Measurements from ENCODE around the gene HIC2. TPM values are rescaled to one million over a fixed set of nuclear protein-coding genes. Genes with fewer than 3 reads are reported as not detected.

Gene HIC2
- total RNA-seq, 1 experiment from 2014 or later, result 36.2 TPM

DNA sequence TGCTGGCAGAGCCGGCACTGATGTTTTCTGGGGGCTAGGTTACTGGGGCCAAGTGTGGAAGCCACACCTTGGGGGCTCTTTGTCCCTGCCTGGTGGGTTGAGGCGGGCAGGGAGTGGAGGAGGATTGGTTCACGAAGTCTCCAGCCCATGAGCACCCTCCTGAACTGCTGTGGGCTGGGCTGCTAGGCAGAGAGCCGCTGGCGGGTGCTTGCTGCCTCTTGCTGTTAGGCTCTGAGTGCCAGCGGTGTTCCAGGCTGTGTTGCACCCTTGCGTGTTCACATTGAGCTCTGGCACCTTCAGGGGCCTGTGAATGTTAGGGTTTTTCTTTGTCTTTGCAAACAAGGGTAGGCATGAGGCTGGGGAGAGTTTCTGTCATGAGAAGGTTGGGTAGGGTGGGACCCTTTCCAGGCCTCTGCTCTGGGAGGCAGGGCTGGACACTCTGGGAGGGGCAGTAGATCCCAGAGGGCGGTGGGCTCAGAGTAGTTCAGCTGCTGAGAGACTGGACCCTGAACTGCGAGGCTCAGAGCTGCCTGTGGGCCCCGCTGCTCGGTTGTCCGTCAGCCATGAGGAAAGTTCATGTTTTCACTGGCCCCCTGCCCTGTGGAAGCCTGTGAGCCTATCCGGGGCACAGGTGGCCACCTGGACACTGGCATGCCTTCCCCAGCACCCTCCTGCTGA lies 26.0 kb downstream of the HIC2 start:
- no peaks in the 10 kb centered on the region for H3K27me3 ChIP-seq (ENCODE audit: control insufficient read depth, insufficient read depth, low read length)
- no peak overlapping the region for H3K4me3 ChIP-seq (ENCODE audit: insufficient read depth, low read depth, low read length)
- no peak for DNase-seq
- peaks cover 5% of the 10 kb centered on the region for H3K36me3 ChIP-seq (replicated peaks; ENCODE audit: control insufficient read depth, insufficient read depth, low read length)

DNA sequence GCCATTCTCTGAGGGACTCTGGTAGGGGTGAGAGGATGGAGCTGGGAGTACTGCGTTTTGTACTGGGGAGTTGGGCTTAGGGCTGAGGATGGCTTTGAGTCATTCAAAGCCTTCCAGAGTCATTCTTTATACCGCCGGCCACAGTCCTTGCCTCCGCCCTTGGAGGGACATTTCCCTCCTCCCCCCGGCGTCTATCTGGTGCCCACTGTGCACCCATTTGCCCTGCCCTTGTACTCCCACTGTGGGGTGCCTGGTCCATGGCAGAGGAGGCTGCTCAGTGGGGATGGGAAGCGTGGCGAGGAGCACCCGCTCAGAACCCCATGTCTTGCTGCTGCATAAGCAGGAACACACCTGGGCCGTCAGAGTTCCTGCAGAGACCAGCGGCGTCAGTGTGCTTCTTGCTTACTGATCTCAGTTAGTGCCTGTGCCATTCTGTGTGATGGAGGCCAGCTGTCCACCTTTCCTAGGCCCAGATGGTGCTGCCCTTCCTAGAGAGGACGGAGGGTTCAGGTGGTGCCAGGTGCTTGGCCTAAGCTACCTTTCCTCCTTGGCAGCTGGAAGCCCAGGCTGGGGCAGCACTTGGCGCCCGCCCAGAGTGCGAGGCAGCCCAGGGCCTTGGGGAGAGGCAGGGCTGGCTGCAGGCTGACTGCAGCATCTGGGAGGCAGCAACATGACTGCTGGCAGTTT lies 26.7 kb downstream of the HIC2 start:
- no peak overlapping the region for H3K4me3 ChIP-seq (ENCODE audit: insufficient read depth, low read depth, low read length)
- peaks cover 5% of the 10 kb centered on the region for H3K36me3 ChIP-seq (replicated peaks; ENCODE audit: control insufficient read depth, insufficient read depth, low read length)
- peak; percentile 64 for DNase-seq
- no peaks in the 10 kb centered on the region for H3K27me3 ChIP-seq (ENCODE audit: control insufficient read depth, insufficient read depth, low read length)

DNA sequence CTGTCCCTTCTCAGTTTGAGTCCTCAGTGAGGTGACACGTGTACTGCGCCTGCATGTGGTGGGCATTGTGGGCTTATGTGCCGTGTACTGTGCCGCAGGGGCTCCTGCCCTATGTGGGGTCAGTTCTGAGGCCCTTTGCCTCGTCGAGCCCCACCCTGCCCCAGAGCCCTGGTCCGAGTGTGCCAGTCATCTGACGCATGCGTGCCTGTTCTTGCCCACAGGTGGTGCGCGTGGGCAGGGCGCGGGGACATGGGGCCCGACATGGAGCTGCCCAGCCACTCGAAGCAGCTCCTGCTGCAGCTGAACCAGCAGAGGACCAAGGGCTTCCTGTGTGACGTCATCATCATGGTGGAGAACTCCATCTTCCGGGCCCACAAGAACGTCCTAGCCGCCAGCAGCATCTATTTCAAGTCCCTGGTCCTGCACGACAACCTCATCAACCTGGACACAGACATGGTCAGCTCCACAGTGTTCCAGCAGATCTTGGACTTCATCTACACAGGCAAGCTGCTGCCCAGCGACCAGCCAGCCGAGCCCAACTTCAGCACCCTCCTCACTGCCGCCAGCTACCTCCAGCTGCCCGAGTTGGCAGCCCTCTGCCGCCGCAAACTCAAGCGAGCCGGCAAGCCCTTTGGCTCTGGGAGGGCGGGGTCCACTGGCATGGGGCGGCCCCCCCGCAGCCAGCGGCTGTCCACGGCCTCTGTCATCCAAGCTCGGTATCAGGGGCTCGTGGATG lies 27.7 kb downstream of the HIC2 start:
- peaks cover 5% of the 10 kb centered on the region for H3K36me3 ChIP-seq (replicated peaks; ENCODE audit: control insufficient read depth, insufficient read depth, low read length)
- no peaks in the 10 kb centered on the region for H3K27me3 ChIP-seq (ENCODE audit: control insufficient read depth, insufficient read depth, low read length)
- no peak overlapping the region for H3K4me3 ChIP-seq (ENCODE audit: insufficient read depth, low read depth, low read length)
- no peak for DNase-seq

DNA sequence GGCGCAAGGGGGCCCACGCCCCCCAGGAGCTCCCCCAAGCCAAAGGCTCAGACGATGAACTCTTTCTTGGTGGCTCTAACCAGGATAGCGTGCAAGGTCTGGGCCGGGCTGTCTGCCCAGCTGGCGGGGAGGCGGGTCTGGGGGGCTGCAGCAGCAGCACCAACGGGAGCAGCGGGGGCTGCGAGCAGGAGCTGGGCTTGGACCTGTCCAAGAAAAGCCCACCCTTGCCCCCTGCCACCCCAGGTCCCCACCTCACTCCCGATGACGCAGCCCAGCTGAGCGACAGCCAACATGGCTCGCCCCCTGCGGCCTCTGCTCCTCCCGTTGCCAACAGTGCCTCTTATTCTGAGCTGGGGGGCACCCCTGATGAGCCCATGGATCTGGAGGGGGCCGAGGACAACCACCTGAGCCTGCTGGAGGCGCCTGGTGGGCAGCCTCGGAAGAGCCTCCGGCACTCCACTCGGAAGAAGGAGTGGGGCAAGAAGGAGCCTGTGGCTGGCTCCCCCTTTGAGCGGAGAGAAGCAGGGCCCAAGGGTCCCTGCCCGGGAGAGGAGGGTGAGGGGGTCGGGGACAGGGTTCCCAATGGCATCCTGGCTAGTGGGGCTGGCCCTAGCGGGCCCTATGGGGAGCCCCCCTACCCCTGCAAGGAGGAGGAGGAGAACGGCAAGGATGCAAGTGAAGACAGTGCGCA lies 28.4 kb downstream of the HIC2 start:
- no peaks in the 10 kb centered on the region for H3K27me3 ChIP-seq (ENCODE audit: control insufficient read depth, insufficient read depth, low read length)
- H3K36me3 ChIP-seq (replicated peaks; ENCODE audit: control insufficient read depth, insufficient read depth, low read length), result peaks cover 5% of the 10 kb centered on the region
- no peak overlapping the region for H3K4me3 ChIP-seq (ENCODE audit: insufficient read depth, low read depth, low read length)
- no peak for DNase-seq

DNA sequence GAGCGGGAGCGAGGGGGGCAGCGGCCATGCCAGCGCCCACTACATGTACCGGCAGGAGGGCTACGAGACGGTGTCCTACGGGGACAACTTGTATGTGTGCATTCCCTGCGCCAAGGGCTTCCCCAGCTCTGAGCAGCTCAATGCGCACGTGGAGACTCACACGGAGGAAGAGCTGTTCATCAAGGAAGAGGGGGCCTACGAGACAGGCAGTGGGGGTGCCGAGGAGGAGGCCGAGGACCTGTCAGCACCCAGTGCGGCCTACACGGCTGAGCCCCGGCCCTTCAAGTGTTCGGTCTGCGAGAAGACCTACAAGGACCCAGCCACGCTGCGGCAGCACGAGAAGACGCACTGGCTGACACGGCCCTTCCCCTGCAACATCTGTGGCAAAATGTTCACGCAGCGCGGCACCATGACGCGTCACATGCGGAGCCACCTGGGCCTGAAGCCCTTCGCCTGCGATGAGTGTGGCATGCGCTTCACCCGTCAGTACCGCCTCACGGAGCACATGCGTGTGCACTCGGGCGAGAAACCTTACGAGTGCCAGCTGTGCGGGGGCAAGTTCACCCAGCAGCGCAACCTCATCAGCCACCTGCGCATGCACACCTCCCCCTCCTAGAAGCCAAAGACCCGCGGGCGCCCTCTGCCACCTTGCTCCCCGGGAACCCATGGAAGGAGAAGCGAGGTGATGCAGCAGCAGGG lies 29.1 kb downstream of the HIC2 start:
- Histone ChIP-seq H3K27me3 (ENCODE audit: control insufficient read depth, insufficient read depth, low read length) (no peaks in the 10 kb centered on the region), H3K4me3 (ENCODE audit: insufficient read depth, low read depth, low read length) (no peak overlapping the region), H3K36me3 (replicated peaks; ENCODE audit: control insufficient read depth, insufficient read depth, low read length) (peaks cover 5% of the 10 kb centered on the region)
- DNase-seq, result no peak

DNA sequence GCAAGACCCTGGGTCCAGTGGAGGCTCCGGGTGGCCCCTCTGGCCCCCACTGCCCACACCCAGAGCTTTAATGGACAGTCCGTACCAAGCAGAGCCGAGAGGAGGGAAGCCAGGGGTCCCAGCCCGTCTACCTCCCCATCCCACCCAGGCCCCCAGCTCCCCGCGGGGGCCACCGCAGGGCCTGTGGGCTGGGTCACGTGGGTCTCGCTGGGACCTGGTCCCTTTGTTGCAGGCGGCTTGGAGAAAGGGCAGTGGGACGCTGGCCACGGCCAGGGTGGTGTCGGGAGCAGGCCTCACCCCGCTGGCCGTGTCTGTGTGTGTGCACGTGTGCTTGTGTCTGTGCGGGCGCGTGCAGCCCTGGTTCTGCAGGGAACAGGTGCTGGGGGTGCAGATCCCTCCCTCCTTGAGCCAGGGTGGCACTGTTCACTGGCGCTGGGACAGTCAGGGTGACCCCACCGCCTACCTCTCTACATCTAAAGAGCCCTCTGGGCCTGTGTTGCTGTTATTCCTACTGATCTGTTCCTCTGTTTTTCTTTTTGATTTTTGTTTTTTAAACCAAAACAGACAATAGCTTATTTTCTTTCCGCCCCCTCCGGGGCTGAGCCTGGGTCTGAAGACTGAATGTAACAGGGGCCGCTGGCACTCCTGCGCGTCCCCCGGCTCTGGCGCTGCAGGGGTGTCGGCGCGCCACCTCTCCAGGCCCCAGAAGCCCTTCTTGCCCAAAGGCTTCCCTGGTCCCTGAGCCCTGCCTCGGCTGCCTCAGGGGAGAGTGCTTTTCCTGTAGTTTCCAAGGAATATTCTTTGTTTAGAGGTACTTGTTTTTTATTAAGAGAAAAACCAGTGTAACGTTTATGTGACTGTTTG lies 29.9 kb downstream of the HIC2 start:
- no peaks in the 10 kb centered on the region for H3K27me3 ChIP-seq (ENCODE audit: control insufficient read depth, insufficient read depth, low read length)
- no peak overlapping the region for H3K4me3 ChIP-seq (ENCODE audit: insufficient read depth, low read depth, low read length)
- H3K36me3 ChIP-seq (replicated peaks; ENCODE audit: control insufficient read depth, insufficient read depth, low read length), result peaks cover 5% of the 10 kb centered on the region
- no peak for DNase-seq

DNA sequence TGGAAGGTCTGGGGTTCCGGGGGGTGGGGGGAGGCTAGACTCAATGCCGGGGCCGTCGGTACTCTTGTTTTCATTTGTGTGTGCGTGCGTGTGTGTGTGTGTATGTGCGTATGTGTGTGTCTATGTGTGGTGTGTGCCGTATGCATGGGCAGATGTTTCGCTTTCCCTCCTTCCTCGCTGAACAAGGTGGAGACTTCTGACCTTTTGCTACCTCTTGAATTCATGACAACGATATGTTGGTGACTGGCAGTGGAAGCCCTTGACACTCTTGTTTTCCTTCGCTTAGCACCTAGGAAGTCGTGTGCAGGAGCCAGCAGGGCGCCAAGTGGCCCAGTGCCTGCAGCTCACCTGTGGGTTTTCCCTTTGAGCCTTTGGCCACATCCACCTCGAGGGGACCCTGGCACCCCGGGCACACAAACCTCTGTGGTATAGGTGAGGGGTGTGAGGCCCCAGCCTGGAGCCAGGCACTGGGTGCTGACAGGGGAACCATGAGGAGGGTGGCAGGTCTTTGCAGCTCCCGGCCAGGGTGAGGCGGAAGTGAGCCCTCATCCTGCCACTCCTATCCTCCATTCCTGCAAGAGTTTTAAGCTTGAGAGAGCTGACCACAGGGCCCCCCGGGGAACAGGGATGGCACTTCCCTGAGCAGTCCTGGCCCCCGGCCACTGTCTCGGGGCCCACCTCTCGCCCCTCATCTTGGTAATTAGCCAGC lies 30.7 kb downstream of the HIC2 start:
- H3K36me3 ChIP-seq (replicated peaks; ENCODE audit: control insufficient read depth, insufficient read depth, low read length), result peaks cover 5% of the 10 kb centered on the region
- DNase-seq, result peak; percentile 83
- H3K27me3 ChIP-seq (ENCODE audit: control insufficient read depth, insufficient read depth, low read length), result no peaks in the 10 kb centered on the region
- no peak overlapping the region for H3K4me3 ChIP-seq (ENCODE audit: insufficient read depth, low read depth, low read length)

DNA sequence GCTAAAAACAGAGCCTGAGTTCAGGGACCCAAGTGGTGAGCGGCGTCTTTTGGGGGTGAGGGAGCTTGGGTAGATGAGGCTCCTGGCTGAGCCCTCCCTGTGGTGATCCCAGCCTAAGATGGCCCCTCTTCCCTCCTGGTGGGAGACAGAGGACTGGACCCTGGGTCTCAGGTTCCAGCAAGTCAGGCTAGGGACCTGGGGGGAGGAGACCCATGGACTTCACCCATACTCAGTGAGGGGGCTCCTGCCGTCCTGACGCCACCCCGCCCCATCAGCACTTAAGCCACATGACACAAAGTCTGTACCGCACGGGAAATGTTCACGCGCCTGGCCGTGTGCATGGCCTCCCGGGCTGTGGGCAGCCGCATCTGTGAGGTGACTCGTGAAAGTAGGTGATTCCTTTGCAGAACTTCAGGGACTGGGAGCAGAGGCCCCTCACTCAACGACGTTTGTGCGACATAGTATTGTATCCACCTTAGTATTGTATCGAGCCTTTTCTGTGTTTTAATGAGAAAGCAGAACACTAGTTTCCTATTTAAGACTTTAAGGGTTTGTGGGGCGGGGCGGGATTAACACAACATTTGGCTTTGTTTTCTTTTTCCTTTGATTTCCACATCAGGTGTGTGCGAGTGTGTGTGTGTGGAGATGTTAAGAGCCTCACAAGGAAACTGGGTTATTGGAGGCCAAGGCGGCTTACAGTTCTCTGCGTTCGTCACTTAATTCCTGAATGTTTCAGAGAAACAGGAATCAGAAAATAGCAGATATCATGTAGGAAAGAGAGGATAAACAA lies 31.7 kb downstream of the HIC2 start:
- H3K36me3 ChIP-seq (replicated peaks; ENCODE audit: control insufficient read depth, insufficient read depth, low read length), result peaks cover 5% of the 10 kb centered on the region
- no peak overlapping the region for H3K4me3 ChIP-seq (ENCODE audit: insufficient read depth, low read depth, low read length)
- H3K27me3 ChIP-seq (ENCODE audit: control insufficient read depth, insufficient read depth, low read length), result no peaks in the 10 kb centered on the region
- no peak for DNase-seq

DNA sequence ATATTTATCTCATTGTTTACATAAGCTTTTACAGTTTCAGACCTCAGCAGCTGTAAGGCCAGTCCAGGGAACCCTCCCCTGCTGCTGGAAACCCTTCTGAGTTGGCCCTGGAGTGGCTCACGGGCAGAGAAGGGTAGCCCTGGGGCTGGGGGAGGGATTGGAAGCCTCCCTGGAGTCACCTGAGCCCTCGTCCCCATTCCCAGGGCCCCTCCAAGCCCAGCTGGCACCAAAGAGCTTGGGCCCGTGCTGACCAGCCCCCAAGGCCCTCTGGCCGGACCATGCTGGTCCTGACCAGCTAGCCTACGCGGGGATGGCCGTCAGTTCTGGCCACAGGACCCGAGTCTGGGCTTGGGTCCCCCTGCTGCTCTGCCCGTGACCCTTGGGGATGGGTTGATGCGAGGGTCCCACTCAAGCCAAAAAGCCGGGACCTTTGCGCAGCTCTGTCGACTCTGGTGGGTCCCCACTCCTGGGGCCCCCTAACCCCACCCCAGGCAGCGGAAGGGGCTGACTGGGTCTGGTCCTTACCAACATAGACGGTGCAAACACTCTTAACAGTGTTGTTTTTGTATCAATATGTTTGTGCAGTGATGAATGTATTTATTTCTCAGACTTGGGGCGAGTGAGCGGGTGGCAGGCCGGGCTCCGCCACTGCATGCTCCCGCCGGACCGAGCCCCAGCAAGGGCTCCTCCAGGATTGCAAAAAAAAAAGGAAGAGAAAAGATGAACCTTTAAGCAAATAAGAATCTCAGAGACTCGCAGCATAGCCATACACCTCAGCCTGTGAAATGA lies 32.6 kb downstream of the HIC2 start:
- no peaks in the 10 kb centered on the region for H3K27me3 ChIP-seq (ENCODE audit: control insufficient read depth, insufficient read depth, low read length)
- peaks cover 5% of the 10 kb centered on the region for H3K36me3 ChIP-seq (replicated peaks; ENCODE audit: control insufficient read depth, insufficient read depth, low read length)
- DNase-seq, result no peak
- H3K4me3 ChIP-seq (ENCODE audit: insufficient read depth, low read depth, low read length), result no peak overlapping the region

DNA sequence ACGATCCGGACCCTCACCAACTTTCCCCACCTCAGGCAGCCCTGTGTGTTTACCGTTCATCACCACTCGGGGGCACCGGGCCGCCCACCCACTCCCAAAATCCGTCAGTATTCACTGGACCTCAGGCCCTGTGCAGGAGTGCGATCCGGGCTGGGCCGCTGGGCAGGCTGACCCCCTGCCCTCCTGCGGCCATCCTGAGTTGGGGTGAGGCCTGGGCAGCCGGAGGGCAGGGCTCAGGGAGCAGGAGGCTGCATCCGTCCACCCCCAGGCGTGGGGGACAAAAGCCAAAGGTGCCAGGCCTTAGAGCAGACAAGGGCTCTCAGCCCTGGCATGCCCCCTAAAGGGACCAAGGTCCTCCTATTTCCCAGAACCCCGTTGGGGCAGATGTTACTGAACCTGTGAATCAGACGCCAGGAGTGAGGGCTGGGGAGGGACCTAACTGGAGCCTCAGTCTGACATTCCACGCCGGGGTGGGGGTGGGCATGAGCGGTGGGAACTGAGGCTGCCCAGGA lies 33.2 kb downstream of the HIC2 start:
- Histone ChIP-seq H3K36me3 (replicated peaks; ENCODE audit: control insufficient read depth, insufficient read depth, low read length) (peaks cover 3% of the 10 kb centered on the region), H3K27me3 (ENCODE audit: control insufficient read depth, insufficient read depth, low read length) (no peaks in the 10 kb centered on the region), H3K4me3 (ENCODE audit: insufficient read depth, low read depth, low read length) (no peak overlapping the region)
- peak; percentile 82 for DNase-seq

DNA sequence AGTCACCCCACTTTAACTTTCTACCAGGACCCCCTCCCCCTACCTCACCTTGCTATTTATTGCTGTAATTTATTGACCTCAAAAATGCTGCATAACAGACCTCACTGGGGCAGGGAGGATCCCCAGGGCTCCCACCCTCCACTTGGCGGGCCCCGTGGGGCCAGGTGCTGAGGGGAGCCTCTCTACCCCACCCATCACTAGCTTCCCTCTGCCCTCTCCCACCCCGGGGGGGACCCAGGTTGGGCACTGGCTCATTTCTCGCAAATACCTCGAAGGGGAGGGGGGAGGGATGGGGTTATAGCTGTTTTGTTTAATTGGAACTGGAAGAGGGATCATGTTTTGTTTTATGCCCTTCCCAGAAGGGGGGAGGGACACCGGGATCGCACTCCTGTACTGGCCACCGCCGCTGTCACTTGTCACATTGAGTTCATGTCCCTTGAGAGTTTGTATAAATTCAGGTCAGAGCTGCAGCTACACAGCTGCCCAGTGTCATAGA lies 33.7 kb downstream of the HIC2 start:
- Histone ChIP-seq H3K36me3 (replicated peaks; ENCODE audit: control insufficient read depth, insufficient read depth, low read length) (peaks cover 3% of the 10 kb centered on the region), H3K4me3 (ENCODE audit: insufficient read depth, low read depth, low read length) (no peak overlapping the region), H3K27me3 (ENCODE audit: control insufficient read depth, insufficient read depth, low read length) (no peaks in the 10 kb centered on the region)
- no peak for DNase-seq
